ENCODE measurements around the gene VIT. TPM values are rescaled to one million over a fixed set of nuclear protein-coding genes. Genes with fewer than 3 reads are reported as not detected.

VIT gene
- polyA plus RNA-seq, 1 experiment: not detected

DNA sequence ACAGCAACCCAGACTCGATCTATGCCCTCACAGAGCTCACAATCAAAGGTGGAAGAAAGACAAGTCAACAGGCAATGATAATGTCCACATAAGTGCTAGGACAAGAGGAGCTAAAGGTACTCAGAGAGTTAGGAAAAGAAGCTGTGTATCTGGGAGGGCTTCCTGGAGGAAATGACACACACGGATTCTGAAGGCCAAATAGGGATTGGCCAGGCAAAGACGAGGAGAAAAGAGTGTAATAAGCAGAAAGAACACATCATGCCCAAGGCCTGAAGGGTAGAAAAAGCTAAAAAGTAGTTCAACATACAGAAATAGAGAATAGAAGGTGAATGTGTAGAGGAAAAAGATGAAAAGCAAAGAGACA, 36.1 kb downstream of the VIT start:
- Histone ChIP-seq H3K27me3 (ENCODE audit: control insufficient read depth, insufficient read depth, low read length) (no peaks in the 10 kb centered on the region), H3K4me3 (ENCODE audit: low read depth, low read length) (no peak overlapping the region), H3K9me3 (ENCODE audit: control insufficient read depth, insufficient read depth, low read length) (peaks cover 5% of the 10 kb centered on the region), H3K27ac (ENCODE audit: low read depth, low read length) (no peak overlapping the region)
- DNase-seq (ENCODE audit: low read depth, low spot score): no peak
- TF ChIP-seq, protein P1, sequence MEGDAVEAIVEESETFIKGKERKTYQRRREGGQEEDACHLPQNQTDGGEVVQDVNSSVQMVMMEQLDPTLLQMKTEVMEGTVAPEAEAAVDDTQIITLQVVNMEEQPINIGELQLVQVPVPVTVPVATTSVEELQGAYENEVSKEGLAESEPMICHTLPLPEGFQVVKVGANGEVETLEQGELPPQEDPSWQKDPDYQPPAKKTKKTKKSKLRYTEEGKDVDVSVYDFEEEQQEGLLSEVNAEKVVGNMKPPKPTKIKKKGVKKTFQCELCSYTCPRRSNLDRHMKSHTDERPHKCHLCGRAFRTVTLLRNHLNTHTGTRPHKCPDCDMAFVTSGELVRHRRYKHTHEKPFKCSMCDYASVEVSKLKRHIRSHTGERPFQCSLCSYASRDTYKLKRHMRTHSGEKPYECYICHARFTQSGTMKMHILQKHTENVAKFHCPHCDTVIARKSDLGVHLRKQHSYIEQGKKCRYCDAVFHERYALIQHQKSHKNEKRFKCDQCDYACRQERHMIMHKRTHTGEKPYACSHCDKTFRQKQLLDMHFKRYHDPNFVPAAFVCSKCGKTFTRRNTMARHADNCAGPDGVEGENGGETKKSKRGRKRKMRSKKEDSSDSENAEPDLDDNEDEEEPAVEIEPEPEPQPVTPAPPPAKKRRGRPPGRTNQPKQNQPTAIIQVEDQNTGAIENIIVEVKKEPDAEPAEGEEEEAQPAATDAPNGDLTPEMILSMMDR (IDR thresholded peaks at IDR 0.05; ENCODE audit: low read depth, low read length): no peak
- ChIA-PET CTCF (no interaction called here), POLR2A (no interaction called here)

DNA sequence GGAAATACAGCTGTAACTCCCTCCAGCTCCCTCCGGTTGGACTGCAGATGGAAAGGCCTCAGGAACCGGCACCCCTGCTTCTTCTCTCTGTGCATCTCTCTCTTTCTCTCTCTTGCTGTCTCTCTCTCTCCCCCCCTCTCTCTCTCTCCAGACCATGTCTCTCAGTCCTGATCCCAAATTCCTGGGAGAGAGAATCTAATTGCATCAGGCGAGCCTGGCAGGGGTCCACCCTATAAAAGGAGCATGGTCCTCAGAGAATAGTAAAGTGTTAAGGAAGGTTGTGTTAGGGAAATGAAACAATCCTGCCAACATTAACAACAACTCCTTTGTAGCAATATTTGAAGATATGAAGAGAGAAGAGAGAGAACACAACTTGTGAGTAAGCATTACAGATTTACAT, 36.7 kb downstream of the VIT start:
- DNase-seq (ENCODE audit: low read depth, low spot score): no peak
- POLR2A ChIA-PET: no interaction called here
- peaks cover 3% of the 10 kb centered on the region for H3K27me3 ChIP-seq (ENCODE audit: control insufficient read depth, insufficient read depth, low read length)
- H3K9me3 ChIP-seq (ENCODE audit: control insufficient read depth, insufficient read depth, low read length): peaks cover 5% of the 10 kb centered on the region
- TF ChIP-seq, protein P1 (IDR thresholded peaks at IDR 0.05; ENCODE audit: low read depth, low read length): no peak
- CTCF ChIA-PET: no interaction called here
- no peak overlapping the region for H3K27ac ChIP-seq (ENCODE audit: low read depth, low read length)
- H3K4me3 ChIP-seq (ENCODE audit: low read depth, low read length): no peak overlapping the region

DNA sequence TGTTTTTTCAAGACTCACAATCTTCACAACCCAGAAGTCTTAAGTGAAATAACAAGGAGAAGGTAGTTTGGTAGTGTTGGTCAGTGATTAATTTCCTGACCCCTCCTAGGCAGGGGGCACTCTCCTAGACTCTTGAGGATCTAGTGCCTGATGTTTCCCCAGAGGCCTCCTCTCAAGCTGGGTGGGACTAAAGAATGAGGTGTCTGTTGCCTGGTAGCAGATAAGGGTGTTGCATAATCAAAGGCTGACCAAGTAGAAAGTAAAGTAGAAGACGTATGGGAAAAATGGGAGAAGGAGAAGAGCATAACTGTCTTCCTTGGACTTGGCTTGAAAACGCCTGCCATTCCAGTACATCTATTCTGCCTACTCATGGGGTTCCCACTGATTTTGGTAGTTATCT, 37.8 kb downstream of the VIT start:
- TF ChIP-seq, protein P1 (IDR thresholded peaks at IDR 0.05; ENCODE audit: low read depth, low read length): no peak
- Histone ChIP-seq H3K27ac (ENCODE audit: low read depth, low read length) (no peak overlapping the region), H3K27me3 (ENCODE audit: control insufficient read depth, insufficient read depth, low read length) (peaks cover 3% of the 10 kb centered on the region), H3K4me3 (ENCODE audit: low read depth, low read length) (no peak overlapping the region), H3K9me3 (ENCODE audit: control insufficient read depth, insufficient read depth, low read length) (peaks cover 5% of the 10 kb centered on the region)
- no peak for DNase-seq (ENCODE audit: low read depth, low spot score)
- CTCF ChIA-PET: no interaction called here
- POLR2A ChIA-PET: no interaction called here

DNA sequence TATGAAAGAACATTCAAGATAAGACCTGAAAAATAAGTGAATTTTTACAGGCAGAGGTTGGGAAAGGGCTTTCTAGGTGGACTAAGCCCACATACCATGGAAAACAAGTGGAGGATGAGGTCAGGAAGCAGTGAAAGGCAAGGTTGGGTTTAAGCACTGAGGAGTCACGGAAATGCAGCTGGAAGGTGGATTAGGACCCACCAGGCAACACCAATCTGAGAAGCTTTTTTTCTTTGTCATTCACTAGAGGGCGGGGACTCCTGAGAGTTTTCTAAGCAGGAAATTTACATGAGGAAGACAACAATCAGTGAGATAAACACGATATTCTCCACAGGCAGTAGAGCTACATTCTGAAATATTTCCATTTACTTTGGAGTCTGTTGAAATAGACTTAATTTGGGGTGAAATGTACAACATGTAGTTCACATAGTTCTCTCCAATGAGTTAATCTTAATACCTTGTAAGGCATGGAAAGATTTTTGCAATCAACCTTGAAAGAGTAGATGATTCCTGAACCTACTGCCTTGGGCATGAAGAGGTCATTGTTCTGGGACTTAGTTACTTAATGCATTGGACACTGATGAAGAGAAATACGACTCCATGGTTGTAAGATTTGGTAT, 40.7 kb downstream of the VIT start:
- Histone ChIP-seq H3K9me3 (ENCODE audit: control insufficient read depth, insufficient read depth, low read length) (no peaks in the 10 kb centered on the region), H3K27me3 (ENCODE audit: control insufficient read depth, insufficient read depth, low read length) (peaks cover 6% of the 10 kb centered on the region), H3K27ac (ENCODE audit: low read depth, low read length) (no peak overlapping the region), H3K4me3 (ENCODE audit: low read depth, low read length) (no peak overlapping the region)
- no peak for DNase-seq (ENCODE audit: low read depth, low spot score)
- POLR2A ChIA-PET: no interaction called here
- TF ChIP-seq, protein P1 (IDR thresholded peaks at IDR 0.05; ENCODE audit: low read depth, low read length): no peak
- CTCF ChIA-PET: no interaction called here

DNA sequence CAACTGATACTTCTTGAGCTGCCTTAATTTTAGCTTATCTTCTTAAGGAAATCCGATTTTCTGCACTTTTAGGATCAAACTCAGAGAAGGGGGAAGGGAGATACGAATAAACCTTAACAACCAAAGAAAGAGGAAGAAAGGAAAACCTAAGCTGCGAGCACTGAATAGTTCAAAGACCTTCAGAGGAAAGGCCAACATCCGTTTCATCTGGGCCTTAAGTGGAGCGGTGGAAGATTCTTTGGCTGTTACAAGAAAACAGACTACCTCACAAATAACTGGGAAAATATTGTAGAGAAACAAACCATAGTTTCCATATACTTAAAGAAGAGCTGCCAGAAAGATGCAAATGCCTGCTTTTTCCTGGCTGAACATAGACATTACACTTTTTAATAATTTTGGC, 43.6 kb downstream of the VIT start:
- POLR2A ChIA-PET: no interaction called here
- DNase-seq (ENCODE audit: low read depth, low spot score): no peak
- Histone ChIP-seq H3K4me3 (ENCODE audit: low read depth, low read length) (no peak overlapping the region), H3K27ac (ENCODE audit: low read depth, low read length) (no peak overlapping the region), H3K9me3 (ENCODE audit: control insufficient read depth, insufficient read depth, low read length) (no peaks in the 10 kb centered on the region), H3K27me3 (ENCODE audit: control insufficient read depth, insufficient read depth, low read length) (peaks cover 6% of the 10 kb centered on the region)
- CTCF ChIA-PET: no interaction called here
- TF ChIP-seq, protein P1 (IDR thresholded peaks at IDR 0.05; ENCODE audit: low read depth, low read length): no peak

All from AG04450 (cell line).